HPDE6-E6E7 (cell line): ENCODE measurements around the gene INTS11.

ENCODE experiments used
- DNase-seq: peaks from one replicate; pipeline ENCODE4 v3.0.0; 2011; ENCODE audit warnings: missing footprints; ENCODE audit errors: extremely low spot score

Gene INTS11

DNA sequence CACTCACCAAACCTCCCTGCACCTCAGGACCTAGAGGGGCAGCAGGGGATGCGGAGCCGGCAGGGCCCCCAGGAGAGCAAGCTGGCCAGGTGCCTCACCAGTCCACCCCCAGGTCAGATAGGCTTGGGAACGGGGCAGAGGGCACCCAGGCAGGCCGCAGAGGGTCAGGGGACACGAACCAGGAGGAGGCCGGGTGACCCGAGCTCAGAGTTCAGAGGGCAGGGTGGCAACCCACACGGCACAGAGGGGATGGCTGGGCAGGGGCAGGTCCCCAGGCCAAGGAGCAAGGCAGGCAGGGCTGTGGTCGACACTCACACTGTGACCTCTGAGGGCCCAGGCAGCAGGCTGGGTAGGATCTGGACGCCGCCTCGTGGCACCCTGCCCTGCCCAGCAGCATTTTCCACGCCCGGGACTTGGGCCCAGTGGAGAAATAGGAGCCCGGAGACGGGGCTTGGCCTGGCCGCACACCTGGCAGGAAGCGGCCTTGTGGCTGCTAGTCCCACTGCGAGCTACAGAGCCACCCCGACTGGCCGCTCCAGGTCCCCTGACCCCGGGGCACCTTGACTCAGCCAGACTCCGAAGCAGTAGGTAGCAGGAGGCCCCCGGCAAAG lies 19.5 kb upstream of the INTS11 start:
- DNase-seq = no peak

DNA sequence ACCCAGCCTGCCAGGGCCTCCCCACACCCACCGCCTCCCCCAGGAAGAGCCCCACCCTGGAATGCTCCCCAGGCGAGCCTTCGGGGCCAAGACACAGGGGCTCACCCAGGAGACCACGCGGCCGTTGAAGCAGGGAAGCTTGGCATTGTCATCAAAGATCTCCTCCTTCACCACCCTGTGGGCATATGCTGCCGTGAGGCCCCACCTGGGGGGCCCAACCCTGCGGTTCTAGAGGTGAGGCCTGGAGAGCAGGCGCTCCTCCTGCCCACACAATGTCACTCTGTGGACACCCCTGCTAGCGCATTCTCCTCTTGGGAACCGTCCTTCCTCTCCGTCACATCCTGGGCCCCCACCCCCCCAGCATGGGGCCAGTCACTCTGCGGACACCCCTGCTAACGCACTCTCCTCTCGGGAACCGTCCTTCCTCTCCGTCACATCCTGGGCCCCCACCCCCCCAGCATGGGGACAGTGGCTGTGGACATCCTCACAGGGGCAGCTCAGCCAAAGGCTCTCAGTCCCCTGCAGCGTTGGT lies 18.2 kb upstream of the INTS11 start:
- no peak for DNase-seq

DNA sequence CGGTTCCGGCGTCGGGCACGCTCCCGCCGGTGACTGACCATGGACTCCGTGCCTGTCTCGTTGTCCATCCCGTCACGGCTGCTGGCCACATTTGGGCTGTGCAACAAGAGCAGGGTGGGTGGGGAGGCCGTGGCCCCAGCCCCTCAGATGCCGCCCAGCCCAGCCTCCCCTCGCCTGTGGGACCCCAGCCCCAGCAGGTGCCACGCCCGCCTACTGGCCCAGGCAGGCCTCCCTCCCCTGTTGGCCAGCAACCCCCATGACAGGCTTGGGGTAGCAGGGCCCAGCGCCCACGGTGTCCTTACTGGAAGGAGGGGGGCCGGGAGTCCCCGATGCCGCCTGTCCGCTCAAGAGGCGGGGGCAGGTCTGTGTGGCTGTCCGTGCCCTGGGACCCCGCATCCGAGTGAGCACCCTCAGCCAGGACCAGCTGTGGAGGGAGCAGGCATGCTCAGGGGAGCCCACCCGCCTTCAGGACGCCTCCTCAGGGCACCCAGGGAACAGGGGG lies 17.7 kb upstream of the INTS11 start:
- DNase-seq = no peak

DNA sequence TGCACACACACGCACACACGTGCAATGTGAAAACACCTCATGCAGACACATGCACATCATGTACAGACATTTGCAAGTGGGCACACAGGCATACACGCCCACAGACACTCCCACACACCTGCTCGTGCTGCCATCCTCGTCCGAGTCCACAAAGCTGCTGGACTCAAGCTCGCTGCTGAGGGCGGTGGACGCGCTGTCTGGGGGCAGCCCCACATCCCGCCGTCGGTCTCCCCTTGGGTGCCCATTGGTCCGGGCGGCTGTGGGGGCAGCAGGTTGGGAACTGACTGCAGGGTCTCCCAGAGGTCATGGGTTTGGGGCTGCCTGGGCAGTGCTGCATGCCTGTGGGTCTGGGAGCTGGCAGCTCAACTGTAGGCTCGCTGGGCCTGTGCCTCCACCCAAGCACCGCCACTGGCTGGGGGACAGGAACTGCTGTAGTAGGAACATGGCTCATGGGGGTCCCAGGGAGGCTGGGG lies 17.1 kb upstream of the INTS11 start:
- DNase-seq = no peak

DNA sequence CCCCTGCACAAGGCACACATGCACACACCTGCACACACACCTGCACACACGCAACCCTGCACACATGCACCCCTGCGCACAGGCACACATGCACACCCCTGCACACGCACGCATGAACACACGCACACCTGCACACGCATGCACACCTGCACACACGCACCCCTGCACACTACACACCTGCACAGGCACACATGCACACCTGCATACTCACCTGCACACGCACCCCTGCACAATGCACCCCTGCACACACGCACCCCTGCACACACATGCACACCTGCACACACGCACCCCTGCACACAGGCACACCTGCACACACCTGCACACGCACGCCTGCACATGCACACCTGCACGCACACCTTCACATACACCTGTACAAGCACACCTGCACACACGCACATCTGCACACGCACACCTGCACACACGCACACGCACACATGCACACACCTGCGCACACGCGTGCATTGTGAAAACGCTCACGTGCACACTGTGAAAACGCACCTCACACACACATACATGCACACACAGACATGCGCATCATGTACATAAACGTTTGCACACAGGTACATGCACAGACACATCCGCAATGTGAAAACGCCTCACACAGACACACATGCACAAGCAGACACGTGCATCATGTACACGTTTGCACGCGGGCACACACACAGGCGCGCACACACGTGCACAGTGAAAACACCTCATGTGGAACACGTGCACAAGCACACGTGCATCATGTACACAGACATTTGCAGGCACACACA lies 16.5 kb upstream of the INTS11 start:
- no peak for DNase-seq

DNA sequence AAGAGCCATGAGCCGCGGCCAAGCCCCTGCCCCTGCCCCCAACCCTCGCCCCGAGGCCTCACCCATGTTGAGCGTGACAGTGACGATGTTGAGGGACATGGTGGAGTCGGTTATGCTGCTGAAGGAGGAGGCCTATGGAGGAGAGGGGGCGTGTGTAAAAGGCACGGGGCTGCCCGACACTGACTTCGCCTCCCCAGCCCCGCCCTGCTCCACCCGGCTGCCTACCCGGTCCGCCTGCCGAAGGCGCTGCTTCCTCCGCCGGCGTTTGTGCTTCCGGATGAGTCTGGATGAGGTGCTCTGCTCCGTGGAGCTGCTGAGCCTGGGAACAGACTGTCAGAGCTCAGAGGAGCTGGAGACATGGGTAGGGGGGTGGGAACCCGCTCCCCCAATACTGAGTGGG lies 15.7 kb upstream of the INTS11 start:
- no peak for DNase-seq

DNA sequence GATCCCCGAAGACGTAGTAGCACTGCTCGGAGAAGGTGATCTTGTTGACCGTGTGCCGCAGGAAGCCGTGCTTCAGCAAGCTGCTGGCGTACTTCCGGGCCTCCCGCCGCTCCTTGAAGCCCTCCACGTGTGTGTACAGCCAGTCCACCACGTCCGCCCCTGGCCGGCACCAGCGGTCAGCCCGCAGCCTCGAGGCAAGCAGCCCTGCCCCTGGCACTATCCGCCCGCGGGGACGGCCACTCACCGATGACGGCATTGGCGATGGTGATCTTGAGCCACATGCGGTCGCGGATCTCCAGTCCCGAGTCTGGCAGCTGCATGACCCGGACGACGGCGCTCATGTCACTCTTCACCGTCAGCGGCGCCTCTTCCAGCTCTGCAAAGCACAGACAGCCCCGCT lies 13.8 kb upstream of the INTS11 start:
- no peak for DNase-seq

DNA sequence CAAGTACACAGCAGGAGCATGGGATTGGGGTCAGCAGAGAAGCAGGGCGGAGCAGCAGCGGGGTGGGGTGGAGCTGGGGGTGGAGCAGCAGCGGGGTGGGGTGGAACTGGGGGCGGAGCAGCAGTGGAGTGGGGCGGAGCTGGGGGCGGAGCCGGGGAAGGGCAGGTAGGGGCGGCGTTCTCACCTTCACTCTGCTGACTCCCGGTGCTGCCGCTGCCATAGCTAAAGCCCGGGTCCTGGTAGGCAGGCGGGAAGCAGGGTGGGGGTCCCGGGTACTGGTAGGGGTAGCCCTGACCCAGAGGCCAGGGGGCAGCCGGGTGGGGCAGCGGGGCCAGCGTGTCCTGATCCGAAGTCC lies 13.3 kb upstream of the INTS11 start:
- DNase-seq = no peak

DNA sequence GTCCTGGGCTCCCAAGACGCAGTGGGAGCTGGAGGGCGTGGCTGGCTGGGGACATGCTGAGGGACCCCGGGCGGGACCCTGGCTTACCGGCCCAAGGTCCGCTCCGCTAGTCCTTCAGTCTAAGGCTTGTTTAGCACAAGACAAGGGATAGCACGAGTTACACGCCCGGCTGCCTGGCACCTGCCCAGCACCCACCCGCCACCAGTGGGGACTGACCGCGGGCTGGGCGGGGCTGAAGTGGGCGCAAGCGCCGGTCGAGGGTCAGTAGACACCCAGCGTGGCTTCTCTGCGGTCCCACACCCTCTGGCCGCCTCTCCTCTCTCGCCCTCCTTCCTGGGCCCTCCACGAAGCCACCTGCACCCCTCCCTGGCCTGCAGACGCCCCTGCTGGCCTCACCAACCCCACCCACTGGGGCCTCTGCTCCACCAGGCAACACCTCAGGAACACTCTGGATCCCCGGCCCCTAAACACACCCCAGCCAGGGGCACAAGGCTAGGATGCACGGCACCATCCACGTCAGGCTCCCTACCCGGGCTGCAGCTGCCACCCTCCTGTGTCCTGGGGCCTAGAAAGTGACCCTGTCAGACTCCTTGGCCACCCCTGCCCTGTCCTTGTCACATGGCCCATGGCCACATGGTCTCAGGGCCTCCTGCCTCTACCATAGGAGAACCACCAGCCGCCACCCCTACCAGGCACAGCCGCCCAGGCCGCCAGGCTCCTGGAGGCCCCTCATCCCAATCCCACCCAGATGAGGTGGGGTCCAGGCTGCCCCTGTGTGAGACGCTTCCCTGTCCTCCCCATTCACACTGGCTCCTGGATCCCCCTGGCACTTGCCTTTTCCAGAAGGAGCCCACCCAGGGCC lies 12.7 kb upstream of the INTS11 start:
- no peak for DNase-seq

DNA sequence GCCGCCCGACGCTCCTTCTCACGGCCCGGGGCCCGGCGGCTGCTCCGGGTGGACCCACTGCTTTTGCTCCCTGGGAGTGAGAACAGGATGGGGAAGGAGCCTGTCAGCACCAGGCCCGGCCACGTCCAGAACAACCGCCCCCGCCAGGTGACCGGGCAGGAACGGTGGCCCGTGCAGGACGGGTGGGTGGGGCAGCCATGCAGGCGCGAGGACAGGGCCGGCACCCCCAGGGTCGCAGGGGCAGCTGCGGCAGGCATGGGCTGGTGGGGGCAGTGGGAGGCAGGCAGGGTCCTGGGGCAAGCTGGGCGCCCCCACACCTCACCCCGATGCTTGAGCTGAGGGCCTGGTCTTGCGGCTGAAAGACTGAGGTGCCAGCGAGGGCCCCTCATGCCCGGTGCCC lies 12.0 kb upstream of the INTS11 start:
- DNase-seq = no peak

DNA sequence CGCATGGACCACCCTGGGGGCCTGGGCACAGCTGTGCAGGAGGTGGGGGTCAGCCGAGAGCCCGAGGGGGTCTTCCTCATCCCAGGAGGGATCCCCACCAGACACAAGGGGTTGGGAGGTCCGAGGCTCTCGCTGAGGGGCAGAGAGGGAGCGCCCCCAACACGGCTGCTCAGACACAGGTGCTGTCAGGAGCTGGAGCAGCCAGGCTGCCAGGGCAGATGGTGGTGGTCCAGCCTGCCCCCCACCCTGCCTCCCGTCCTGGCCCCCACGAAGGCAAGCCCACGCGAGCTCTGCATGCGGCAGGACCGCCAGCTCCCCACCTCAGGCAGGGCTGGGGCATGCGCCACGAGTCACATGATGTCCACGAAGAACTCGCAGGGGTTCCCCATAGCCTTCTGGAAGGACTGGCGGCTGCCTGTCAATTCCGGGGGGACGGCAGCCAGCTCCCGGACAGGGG lies 11.4 kb upstream of the INTS11 start:
- no peak for DNase-seq

DNA sequence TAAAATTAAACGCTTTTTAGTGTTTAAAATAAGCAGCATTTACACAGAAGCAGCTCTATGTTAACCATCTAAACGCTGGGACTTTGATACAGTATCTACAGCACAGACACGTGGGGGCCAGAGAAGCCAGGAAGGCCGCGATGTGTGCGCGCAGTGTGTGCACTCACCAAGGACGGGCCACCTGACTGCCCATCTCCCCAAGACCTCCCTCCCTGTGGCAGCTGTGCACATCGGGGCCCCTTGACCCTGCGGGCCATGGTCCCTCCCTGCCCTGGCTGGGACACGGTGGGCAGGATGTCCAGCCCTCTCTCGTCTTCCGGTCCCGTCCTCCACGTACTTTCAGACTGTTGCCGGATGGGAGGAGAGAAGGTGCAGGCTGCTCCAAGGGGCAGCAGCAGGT lies 10.8 kb upstream of the INTS11 start:
- no peak for DNase-seq

DNA sequence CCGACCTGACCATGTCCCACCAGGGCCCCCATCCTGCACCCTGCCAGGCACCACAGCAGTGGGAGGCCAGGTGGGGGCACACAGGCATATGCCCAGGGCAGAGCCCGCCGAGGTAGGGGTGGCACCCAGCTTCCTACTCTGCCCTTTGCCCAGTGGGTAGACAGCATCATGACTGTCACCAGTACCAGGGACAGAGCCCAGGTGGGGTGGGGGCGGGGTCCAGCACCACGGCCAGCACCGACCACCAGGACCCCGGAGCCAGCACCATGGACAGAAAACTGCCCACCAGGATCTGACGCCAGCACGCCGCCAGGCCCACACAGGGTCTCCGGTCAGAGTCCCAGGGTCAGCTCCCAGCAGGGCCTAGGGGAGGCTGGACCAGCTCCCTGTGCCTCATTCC lies 10.4 kb upstream of the INTS11 start:
- DNase-seq = no peak

DNA sequence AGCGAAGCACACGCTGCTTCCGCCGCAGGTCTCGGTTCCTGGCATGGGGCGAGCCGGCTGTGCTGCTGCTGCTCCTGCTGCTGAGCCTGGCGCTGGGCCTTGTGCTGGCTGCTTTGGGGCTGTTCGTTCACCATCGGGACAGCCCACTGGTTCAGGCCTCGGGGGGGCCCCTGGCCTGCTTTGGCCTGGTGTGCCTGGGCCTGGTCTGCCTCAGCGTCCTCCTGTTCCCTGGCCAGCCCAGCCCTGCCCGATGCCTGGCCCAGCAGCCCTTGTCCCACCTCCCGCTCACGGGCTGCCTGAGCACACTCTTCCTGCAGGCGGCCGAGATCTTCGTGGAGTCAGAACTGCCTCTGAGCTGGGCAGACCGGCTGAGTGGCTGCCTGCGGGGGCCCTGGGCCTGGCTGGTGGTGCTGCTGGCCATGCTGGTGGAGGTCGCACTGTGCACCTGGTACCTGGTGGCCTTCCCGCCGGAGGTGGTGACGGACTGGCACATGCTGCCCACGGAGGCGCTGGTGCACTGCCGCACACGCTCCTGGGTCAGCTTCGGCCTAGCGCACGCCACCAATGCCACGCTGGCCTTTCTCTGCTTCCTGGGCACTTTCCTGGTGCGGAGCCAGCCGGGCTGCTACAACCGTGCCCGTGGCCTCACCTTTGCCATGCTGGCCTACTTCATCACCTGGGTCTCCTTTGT lies 9.2 kb upstream of the INTS11 start:
- no peak for DNase-seq

DNA sequence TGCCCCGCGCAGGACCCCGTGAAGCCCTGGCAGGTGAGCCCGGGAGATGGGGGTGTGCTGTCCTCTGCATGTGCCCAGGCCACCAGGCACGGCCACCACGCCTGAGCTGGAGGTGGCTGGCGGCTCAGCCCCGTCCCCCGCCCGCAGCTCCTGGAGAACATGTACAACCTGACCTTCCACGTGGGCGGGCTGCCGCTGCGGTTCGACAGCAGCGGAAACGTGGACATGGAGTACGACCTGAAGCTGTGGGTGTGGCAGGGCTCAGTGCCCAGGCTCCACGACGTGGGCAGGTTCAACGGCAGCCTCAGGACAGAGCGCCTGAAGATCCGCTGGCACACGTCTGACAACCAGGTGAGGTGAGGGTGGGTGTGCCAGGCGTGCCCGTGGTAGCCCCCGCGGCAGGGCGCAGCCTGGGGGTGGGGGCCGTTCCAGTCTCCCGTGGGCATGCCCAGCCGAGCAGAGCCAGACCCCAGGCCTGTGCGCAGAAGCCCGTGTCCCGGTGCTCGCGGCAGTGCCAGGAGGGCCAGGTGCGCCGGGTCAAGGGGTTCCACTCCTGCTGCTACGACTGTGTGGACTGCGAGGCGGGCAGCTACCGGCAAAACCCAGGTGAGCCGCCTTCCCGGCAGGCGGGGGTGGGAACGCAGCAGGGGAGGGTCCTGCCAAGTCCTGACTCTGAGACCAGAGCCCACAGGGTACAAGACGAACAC lies 8.5 kb upstream of the INTS11 start:
- DNase-seq = no peak

DNA sequence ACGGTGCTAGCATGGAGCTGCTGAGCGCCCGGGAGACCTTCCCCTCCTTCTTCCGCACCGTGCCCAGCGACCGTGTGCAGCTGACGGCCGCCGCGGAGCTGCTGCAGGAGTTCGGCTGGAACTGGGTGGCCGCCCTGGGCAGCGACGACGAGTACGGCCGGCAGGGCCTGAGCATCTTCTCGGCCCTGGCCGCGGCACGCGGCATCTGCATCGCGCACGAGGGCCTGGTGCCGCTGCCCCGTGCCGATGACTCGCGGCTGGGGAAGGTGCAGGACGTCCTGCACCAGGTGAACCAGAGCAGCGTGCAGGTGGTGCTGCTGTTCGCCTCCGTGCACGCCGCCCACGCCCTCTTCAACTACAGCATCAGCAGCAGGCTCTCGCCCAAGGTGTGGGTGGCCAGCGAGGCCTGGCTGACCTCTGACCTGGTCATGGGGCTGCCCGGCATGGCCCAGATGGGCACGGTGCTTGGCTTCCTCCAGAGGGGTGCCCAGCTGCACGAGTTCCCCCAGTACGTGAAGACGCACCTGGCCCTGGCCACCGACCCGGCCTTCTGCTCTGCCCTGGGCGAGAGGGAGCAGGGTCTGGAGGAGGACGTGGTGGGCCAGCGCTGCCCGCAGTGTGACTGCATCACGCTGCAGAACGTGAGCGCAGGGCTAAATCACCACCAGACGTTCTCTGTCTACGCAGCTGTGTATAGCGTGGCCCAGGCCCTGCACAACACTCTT lies 7.7 kb upstream of the INTS11 start:
- DNase-seq = no peak

DNA sequence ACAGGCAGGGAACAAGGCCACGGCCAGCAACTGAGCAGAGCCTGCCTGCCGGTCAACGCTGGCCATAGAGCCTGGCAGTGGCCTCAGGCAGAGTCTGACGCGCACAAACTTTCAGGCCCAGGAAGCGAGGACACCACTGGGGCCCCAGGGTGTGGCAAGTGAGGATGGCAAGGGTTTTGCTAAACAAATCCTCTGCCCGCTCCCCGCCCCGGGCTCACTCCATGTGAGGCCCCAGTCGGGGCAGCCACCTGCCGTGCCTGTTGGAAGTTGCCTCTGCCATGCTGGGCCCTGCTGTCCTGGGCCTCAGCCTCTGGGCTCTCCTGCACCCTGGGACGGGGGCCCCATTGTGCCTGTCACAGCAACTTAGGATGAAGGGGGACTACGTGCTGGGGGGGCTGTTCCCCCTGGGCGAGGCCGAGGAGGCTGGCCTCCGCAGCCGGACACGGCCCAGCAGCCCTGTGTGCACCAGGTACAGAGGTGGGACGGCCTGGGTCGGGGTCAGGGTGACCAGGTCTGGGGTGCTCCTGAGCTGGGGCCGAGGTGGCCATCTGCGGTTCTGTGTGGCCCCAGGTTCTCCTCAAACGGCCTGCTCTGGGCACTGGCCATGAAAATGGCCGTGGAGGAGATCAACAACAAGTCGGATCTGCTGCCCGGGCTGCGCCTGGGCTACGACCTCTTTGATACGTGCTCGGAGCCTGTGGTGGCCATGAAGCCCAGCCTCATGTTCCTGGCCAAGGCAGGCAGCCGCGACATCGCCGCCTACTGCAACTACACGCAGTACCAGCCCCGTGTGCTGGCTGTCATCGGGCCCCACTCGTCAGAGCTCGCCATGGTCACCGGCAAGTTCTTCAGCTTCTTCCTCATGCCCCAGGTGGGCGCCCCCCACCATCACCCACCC lies 6.9 kb upstream of the INTS11 start, which contains the start of gene TAS1R3:
Gene TAS1R3 (plus strand): TSS at position 213 of the 898 bp plus-strand sequence. CDS start 66 bp downstream, at position 279.
- DNase-seq = no peak

DNA sequence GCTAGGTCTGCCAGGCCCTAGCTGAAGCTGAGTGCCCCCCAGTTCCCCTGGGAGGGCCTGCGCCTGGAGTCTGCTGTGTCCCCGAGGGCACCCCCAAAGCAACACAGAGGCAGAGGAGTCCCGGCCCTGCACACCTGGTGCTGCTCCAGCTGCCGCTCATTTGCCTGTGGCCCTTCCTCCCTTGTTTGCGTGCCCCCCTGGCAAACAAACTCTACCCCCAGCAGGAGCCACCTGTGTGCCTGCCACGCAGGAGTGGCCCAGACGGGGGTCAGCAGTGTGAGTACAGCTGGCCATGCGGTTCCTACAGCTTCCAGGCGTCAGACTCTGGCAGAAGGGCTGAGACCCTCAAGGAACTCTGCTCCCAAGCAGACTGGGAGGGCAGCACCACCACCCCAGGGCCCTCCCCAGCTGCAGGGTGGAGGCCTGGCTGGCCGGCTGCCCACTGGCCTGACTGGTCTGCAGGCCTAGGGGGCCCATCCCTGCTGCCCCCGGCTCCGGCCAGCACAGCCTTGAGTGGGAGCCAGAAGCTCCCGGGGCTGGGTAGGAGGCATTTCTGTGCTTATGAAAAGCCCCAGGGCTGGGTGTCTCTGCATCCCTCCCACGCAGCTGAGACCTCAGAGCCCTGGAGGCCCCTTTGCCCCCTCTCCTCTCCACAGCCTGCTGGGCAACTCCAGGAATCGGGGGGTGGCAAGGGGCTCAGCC lies 6.1 kb upstream of the INTS11 start:
- DNase-seq = no peak
